ENCODE measurements around the gene INTS14. TPM values are rescaled to one million over a fixed set of nuclear protein-coding genes. Genes with fewer than 3 reads are reported as not detected.

The INTS14 gene
- total RNA-seq, 2 experiments from 2014 or later, result 42.5 to 42.7 TPM

- Mint-ChIP-seq H3K4me1 (ENCODE audit: low read depth) (peaks cover 5% of the 10 kb centered on the region), H3K9me3 (no peaks in the 10 kb centered on the region)
- intact Hi-C loops (cut with micrococcal nuclease), result no loop called here
Measured at GRCh38 chr15:65645392-65645791, 34.5 kb upstream of the INTS14 start.

GRCh38 chr15:65644282-65644681, 33.4 kb upstream of the INTS14 start:
- ChIA-PET CTCF (no interaction called here), POLR2A (no interaction called here)
- Mint-ChIP-seq H3K36me3 (no peaks in the 10 kb centered on the region), H3K4me3 (no peak overlapping the region), H3K9me3 (no peaks in the 10 kb centered on the region), H3K4me1 (ENCODE audit: low read depth) (no peaks in the 10 kb centered on the region), H3K27ac (no peak overlapping the region), H3K27me3 (no peaks in the 10 kb centered on the region)
- no peak for DNase-seq
- intact Hi-C loops (cut with micrococcal nuclease), result no loop called here

More at GRCh38 chr15:65645392-65645791, 34.5 kb upstream of the INTS14 start:
- no peak for DNase-seq
- CTCF ChIA-PET, result no interaction called here
- no peak overlapping the region for H3K27ac Mint-ChIP-seq
- POLR2A ChIA-PET, result no interaction called here
- peaks cover 2% of the 10 kb centered on the region for H3K36me3 Mint-ChIP-seq
- no peaks in the 10 kb centered on the region for H3K27me3 Mint-ChIP-seq
- H3K4me3 Mint-ChIP-seq, result no peak overlapping the region

GRCh38 chr15:65642594-65642993, 31.7 kb upstream of the INTS14 start:
- H3K4me1 Mint-ChIP-seq (ENCODE audit: low read depth), result peaks cover 6% of the 10 kb centered on the region
- intact Hi-C loops (cut with micrococcal nuclease), result no loop called here
- POLR2A ChIA-PET, result no interaction called here
- H3K27me3 Mint-ChIP-seq, result no peaks in the 10 kb centered on the region
- no peaks in the 10 kb centered on the region for H3K9me3 Mint-ChIP-seq
- H3K27ac Mint-ChIP-seq, result no peak overlapping the region
- no peaks in the 10 kb centered on the region for H3K36me3 Mint-ChIP-seq
- CTCF ChIA-PET, result no interaction called here
- no peak overlapping the region for H3K4me3 Mint-ChIP-seq
- no peak for DNase-seq

GRCh38 chr15:65641768-65642475, 31.0 kb upstream of the INTS14 start:
- H3K4me1 Mint-ChIP-seq (ENCODE audit: low read depth), result peaks cover 6% of the 10 kb centered on the region
- no peaks in the 10 kb centered on the region for H3K27me3 Mint-ChIP-seq
- DNase-seq, result no peak
- H3K36me3 Mint-ChIP-seq, result no peaks in the 10 kb centered on the region
- H3K4me3 Mint-ChIP-seq, result no peak overlapping the region
- intact Hi-C loops (cut with micrococcal nuclease), result no loop called here
- CTCF ChIA-PET, result no interaction called here
- no peak overlapping the region for H3K27ac Mint-ChIP-seq
- no peaks in the 10 kb centered on the region for H3K9me3 Mint-ChIP-seq
- POLR2A ChIA-PET, result no interaction called here

GRCh38 chr15:65639509-65639908, 28.6 kb upstream of the INTS14 start:
- Mint-ChIP-seq H3K27ac (no peak overlapping the region), H3K9me3 (no peaks in the 10 kb centered on the region), H3K27me3 (no peaks in the 10 kb centered on the region), H3K36me3 (no peaks in the 10 kb centered on the region), H3K4me1 (ENCODE audit: low read depth) (peaks cover 6% of the 10 kb centered on the region), H3K4me3 (no peak overlapping the region)
- DNase-seq, result no peak
- POLR2A ChIA-PET, result no interaction called here
- CTCF ChIA-PET, result interaction anchor here (0.8 to 4.2 kb wide), 11 partner anchors 10 to 648 kb away, joined by 4 to 38 read pairs (median 6); partner anchors contain the start of gene INTS14
- intact Hi-C loops (cut with micrococcal nuclease), result loop anchor here (2.0 to 5.0 kb wide), 2 partner anchors 189 to 553 kb away; no protein-coding TSS in a partner anchor

- DNase-seq, result peak; percentile 33
- Mint-ChIP-seq H3K4me3 (no peak overlapping the region), H3K27ac (no peak overlapping the region), H3K4me1 (ENCODE audit: low read depth) (peaks cover 6% of the 10 kb centered on the region), H3K9me3 (no peaks in the 10 kb centered on the region), H3K36me3 (no peaks in the 10 kb centered on the region), H3K27me3 (no peaks in the 10 kb centered on the region)
- POLR2A ChIA-PET, result interaction anchor here (1.6 kb wide), 1 partner anchor 25 kb away, joined by 3 read pairs; no protein-coding TSS in a partner anchor
- CTCF ChIA-PET, result interaction anchor here (0.7 to 4.2 kb wide), 22 partner anchors 9 to 649 kb away, joined by 3 to 38 read pairs (median 5); partner anchors contain the start of genes INTS14 and RAB11A
- intact Hi-C loops (cut with micrococcal nuclease), result loop anchor here (1.0 to 5.0 kb wide), 3 partner anchors 190 to 554 kb away; no protein-coding TSS in a partner anchor
Measured at GRCh38 chr15:65638681-65639089, 27.8 kb upstream of the INTS14 start.

- H3K27me3 Mint-ChIP-seq, result no peaks in the 10 kb centered on the region
- H3K36me3 Mint-ChIP-seq, result no peaks in the 10 kb centered on the region
- H3K4me3 Mint-ChIP-seq, result no peak overlapping the region
- no peaks in the 10 kb centered on the region for H3K9me3 Mint-ChIP-seq
- POLR2A ChIA-PET, result interaction anchor here (1.6 kb wide), 1 partner anchor 26 kb away, joined by 3 read pairs; no protein-coding TSS in a partner anchor
- peaks cover 6% of the 10 kb centered on the region for H3K4me1 Mint-ChIP-seq (ENCODE audit: low read depth)
- no peak for DNase-seq
- intact Hi-C loops (cut with micrococcal nuclease), result loop anchor here (1.0 to 5.0 kb wide), 3 partner anchors 191 to 554 kb away; no protein-coding TSS in a partner anchor
- no peak overlapping the region for H3K27ac Mint-ChIP-seq
- CTCF ChIA-PET, result interaction anchor here (0.7 to 4.2 kb wide), 23 partner anchors 8 to 570 kb away, joined by 3 to 38 read pairs (median 5); partner anchors contain the start of genes INTS14, RAB11A and SLC24A1
Measured at GRCh38 chr15:65638109-65638508, 27.2 kb upstream of the INTS14 start.

- Mint-ChIP-seq H3K9me3 (no peaks in the 10 kb centered on the region), H3K4me3 (no peak overlapping the region), H3K27me3 (no peaks in the 10 kb centered on the region), H3K4me1 (ENCODE audit: low read depth) (peaks cover 28% of the 10 kb centered on the region), H3K27ac (no peak overlapping the region), H3K36me3 (no peaks in the 10 kb centered on the region)
- ChIA-PET POLR2A (interaction anchor here (0.7 kb wide), 1 partner anchor 15 kb away, joined by 4 read pairs; no protein-coding TSS in a partner anchor), CTCF (no interaction called here)
- DNase-seq, result no peak
- intact Hi-C loops (cut with micrococcal nuclease), result no loop called here
Measured at GRCh38 chr15:65634356-65634755, 23.4 kb upstream of the INTS14 start.

GRCh38 chr15:65633752-65634151, 22.8 kb upstream of the INTS14 start:
- DNase-seq, result no peak
- H3K27me3 Mint-ChIP-seq, result no peaks in the 10 kb centered on the region
- POLR2A ChIA-PET, result interaction anchor here (0.7 kb wide), 1 partner anchor 15 kb away, joined by 4 read pairs; no protein-coding TSS in a partner anchor
- no peaks in the 10 kb centered on the region for H3K36me3 Mint-ChIP-seq
- H3K9me3 Mint-ChIP-seq, result no peaks in the 10 kb centered on the region
- no peak overlapping the region for H3K27ac Mint-ChIP-seq
- CTCF ChIA-PET, result interaction anchor here (0.8 kb wide), 1 partner anchor 223 kb away, joined by 3 read pairs; no protein-coding TSS in a partner anchor
- H3K4me1 Mint-ChIP-seq (ENCODE audit: low read depth), result peaks cover 28% of the 10 kb centered on the region
- intact Hi-C loops (cut with micrococcal nuclease), result no loop called here
- no peak overlapping the region for H3K4me3 Mint-ChIP-seq

GRCh38 chr15:65632780-65633375, 21.9 kb upstream of the INTS14 start:
- H3K4me3 Mint-ChIP-seq, result no peak overlapping the region
- H3K4me1 Mint-ChIP-seq (ENCODE audit: low read depth), result peaks cover 22% of the 10 kb centered on the region
- intact Hi-C loops (cut with micrococcal nuclease), result no loop called here
- ChIA-PET POLR2A (no interaction called here), CTCF (interaction anchor here (0.8 to 2.2 kb wide), 2 partner anchors 224 to 230 kb away, joined by 3 to 8 read pairs; no protein-coding TSS in a partner anchor)
- no peak for DNase-seq
- no peaks in the 10 kb centered on the region for H3K36me3 Mint-ChIP-seq
- H3K27ac Mint-ChIP-seq, result no peak overlapping the region
- no peaks in the 10 kb centered on the region for H3K9me3 Mint-ChIP-seq
- no peaks in the 10 kb centered on the region for H3K27me3 Mint-ChIP-seq

- intact Hi-C loops (cut with micrococcal nuclease), result no loop called here
- DNase-seq, result no peak
- Mint-ChIP-seq H3K27me3 (no peaks in the 10 kb centered on the region), H3K4me3 (no peak overlapping the region), H3K36me3 (no peaks in the 10 kb centered on the region), H3K4me1 (ENCODE audit: low read depth) (peaks cover 22% of the 10 kb centered on the region), H3K9me3 (no peaks in the 10 kb centered on the region), H3K27ac (no peak overlapping the region)
- ChIA-PET POLR2A (interaction anchor here (1.0 kb wide), 1 partner anchor 20 kb away, joined by 5 read pairs; the partner anchor contains the start of gene INTS14), CTCF (interaction anchor here (0.6 to 2.2 kb wide), 2 partner anchors 231 to 237 kb away, joined by 3 to 8 read pairs; no protein-coding TSS in a partner anchor)
Measured at GRCh38 chr15:65631503-65631902, 20.6 kb upstream of the INTS14 start.

GRCh38 chr15:65630760-65631159, 19.8 kb upstream of the INTS14 start:
- DNase-seq, result peak; percentile 33
- no peak overlapping the region for H3K4me3 Mint-ChIP-seq
- H3K4me1 Mint-ChIP-seq (ENCODE audit: low read depth), result peaks cover 22% of the 10 kb centered on the region
- H3K36me3 Mint-ChIP-seq, result peaks cover under 1% of the 10 kb centered on the region
- no peaks in the 10 kb centered on the region for H3K9me3 Mint-ChIP-seq
- ChIA-PET CTCF (no interaction called here), POLR2A (no interaction called here)
- intact Hi-C loops (cut with micrococcal nuclease), result no loop called here
- no peak overlapping the region for H3K27ac Mint-ChIP-seq
- no peaks in the 10 kb centered on the region for H3K27me3 Mint-ChIP-seq

Data from activated CD4-positive, alpha-beta memory T cell treated with anti-CD3 and anti-CD28 coated beads for 36 hours (primary cell).